ENCODE data around the gene CARHSP1.
"Not testable (repeated sequence)": the region's sequence is repeated elsewhere in the genome, so short reads cannot be mapped to it uniquely, and the experiment has no call there.

Gene CARHSP1

GRCh38 chr16:8869988-8870241 lies 1.1 kb upstream of the CARHSP1 start:
- peak overlapping the region; percentile 93 for H3K4me3 Mint-ChIP-seq
- H3K4me1 Mint-ChIP-seq (ENCODE audit: low read depth) = peaks cover 32% of the 10 kb centered on the region
- peaks cover 15% of the 10 kb centered on the region for H3K36me3 Mint-ChIP-seq (ENCODE audit: low read depth)
- H3K9me3 Mint-ChIP-seq; DNase-seq (ENCODE audit: low spot score); H3K27me3 Mint-ChIP-seq (ENCODE audit: low read depth): not testable (repeated sequence)
- H3K27ac Mint-ChIP-seq = peak overlapping the region; percentile 45

- Mint-ChIP-seq H3K27me3 (ENCODE audit: low read depth) (no peaks in the 10 kb centered on the region), H3K4me1 (ENCODE audit: low read depth) (peaks cover 30% of the 10 kb centered on the region), H3K27ac (peak overlapping the region; percentile 98), H3K9me3 (no peaks in the 10 kb centered on the region), H3K4me3 (peak overlapping the region; percentile 93), H3K36me3 (ENCODE audit: low read depth) (peaks cover 15% of the 10 kb centered on the region)
- no peak for DNase-seq (ENCODE audit: low spot score)
These were observed 594 bp upstream of the CARHSP1 start for GRCh38 chr16:8869212-8869987.

- peaks cover 15% of the 10 kb centered on the region for H3K36me3 Mint-ChIP-seq (ENCODE audit: low read depth)
- H3K27ac Mint-ChIP-seq = peak overlapping the region; percentile 91
- no peaks in the 10 kb centered on the region for H3K27me3 Mint-ChIP-seq (ENCODE audit: low read depth)
- H3K4me1 Mint-ChIP-seq (ENCODE audit: low read depth) = peaks cover 36% of the 10 kb centered on the region
- H3K9me3 Mint-ChIP-seq = no peaks in the 10 kb centered on the region
- peak overlapping the region; percentile 89 for H3K4me3 Mint-ChIP-seq
- DNase-seq (ENCODE audit: low spot score) = no peak
These were observed 832 bp downstream of the CARHSP1 start for GRCh38 chr16:8867932-8868415.

GRCh38 chr16:8867216-8867931 lies 1.4 kb downstream of the CARHSP1 start:
- Mint-ChIP-seq H3K36me3 (ENCODE audit: low read depth) (peaks cover 18% of the 10 kb centered on the region), H3K4me1 (ENCODE audit: low read depth) (peaks cover 36% of the 10 kb centered on the region), H3K9me3 (no peaks in the 10 kb centered on the region), H3K4me3 (peak overlapping the region; percentile 89), H3K27me3 (ENCODE audit: low read depth) (no peaks in the 10 kb centered on the region), H3K27ac (peak overlapping the region; percentile 91)
- no peak for DNase-seq (ENCODE audit: low spot score)

- Mint-ChIP-seq H3K36me3 (ENCODE audit: low read depth) (peaks cover 21% of the 10 kb centered on the region), H3K4me3 (peak overlapping the region; percentile 89), H3K27ac (peak overlapping the region; percentile 91), H3K4me1 (ENCODE audit: low read depth) (peaks cover 36% of the 10 kb centered on the region), H3K27me3 (ENCODE audit: low read depth) (no peaks in the 10 kb centered on the region), H3K9me3 (no peaks in the 10 kb centered on the region)
- DNase-seq (ENCODE audit: low spot score) = no peak
These were observed 2.0 kb downstream of the CARHSP1 start for GRCh38 chr16:8866884-8867215.

GRCh38 chr16:8866118-8866883 lies 2.5 kb downstream of the CARHSP1 start:
- H3K4me1 Mint-ChIP-seq (ENCODE audit: low read depth) = peaks cover 35% of the 10 kb centered on the region
- peak overlapping the region; percentile 82 for H3K27ac Mint-ChIP-seq

GRCh38 chr16:8865145-8865882 lies 3.5 kb downstream of the CARHSP1 start:
- H3K4me1 Mint-ChIP-seq (ENCODE audit: low read depth) = peaks cover 28% of the 10 kb centered on the region

More at GRCh38 chr16:8866118-8866883, 2.5 kb downstream of the CARHSP1 start:
- Mint-ChIP-seq H3K9me3 (no peaks in the 10 kb centered on the region), H3K36me3 (ENCODE audit: low read depth) (peaks cover 21% of the 10 kb centered on the region), H3K27me3 (ENCODE audit: low read depth) (no peaks in the 10 kb centered on the region), H3K4me3 (peak overlapping the region; percentile 82)
- DNase-seq (ENCODE audit: low spot score) = no peak

GRCh38 chr16:8864480-8865110 lies 4.2 kb downstream of the CARHSP1 start:
- no peaks in the 10 kb centered on the region for H3K9me3 Mint-ChIP-seq
- DNase-seq (ENCODE audit: low spot score) = no peak
- peaks cover 27% of the 10 kb centered on the region for H3K36me3 Mint-ChIP-seq (ENCODE audit: low read depth)
- peak overlapping the region; percentile 41 for H3K27ac Mint-ChIP-seq
- peaks cover 28% of the 10 kb centered on the region for H3K4me1 Mint-ChIP-seq (ENCODE audit: low read depth)
- peak overlapping the region; percentile 7 for H3K4me3 Mint-ChIP-seq
- H3K27me3 Mint-ChIP-seq (ENCODE audit: low read depth) = no peaks in the 10 kb centered on the region

More at GRCh38 chr16:8865145-8865882, 3.5 kb downstream of the CARHSP1 start:
- Mint-ChIP-seq H3K36me3 (ENCODE audit: low read depth) (peaks cover 23% of the 10 kb centered on the region), H3K27ac (peak overlapping the region; percentile 41), H3K4me3 (peak overlapping the region; percentile 32), H3K9me3 (no peaks in the 10 kb centered on the region), H3K27me3 (ENCODE audit: low read depth) (no peaks in the 10 kb centered on the region)
- DNase-seq (ENCODE audit: low spot score) = no peak

GRCh38 chr16:8863594-8864424 lies 5.0 kb downstream of the CARHSP1 start:
- Mint-ChIP-seq H3K4me1 (ENCODE audit: low read depth) (peaks cover 26% of the 10 kb centered on the region), H3K27ac (peak overlapping the region; percentile 28), H3K27me3 (ENCODE audit: low read depth) (no peaks in the 10 kb centered on the region), H3K4me3 (peak overlapping the region; percentile 7), H3K9me3 (no peaks in the 10 kb centered on the region), H3K36me3 (ENCODE audit: low read depth) (peaks cover 28% of the 10 kb centered on the region)
- DNase-seq (ENCODE audit: low spot score) = no peak

GRCh38 chr16:8862309-8863130 lies 6.3 kb downstream of the CARHSP1 start:
- Mint-ChIP-seq H3K27ac (peak overlapping the region; percentile 23), H3K4me3 (no peak overlapping the region), H3K36me3 (ENCODE audit: low read depth) (peaks cover 31% of the 10 kb centered on the region), H3K9me3 (no peaks in the 10 kb centered on the region), H3K27me3 (ENCODE audit: low read depth) (no peaks in the 10 kb centered on the region), H3K4me1 (ENCODE audit: low read depth) (peaks cover 26% of the 10 kb centered on the region)
- DNase-seq (ENCODE audit: low spot score) = no peak

- Mint-ChIP-seq H3K4me1 (ENCODE audit: low read depth) (peaks cover 22% of the 10 kb centered on the region), H3K36me3 (ENCODE audit: low read depth) (peaks cover 29% of the 10 kb centered on the region), H3K4me3 (no peak overlapping the region), H3K27me3 (ENCODE audit: low read depth) (no peaks in the 10 kb centered on the region), H3K27ac (peak overlapping the region; percentile 23), H3K9me3 (no peaks in the 10 kb centered on the region)
- DNase-seq (ENCODE audit: low spot score) = no peak
These were observed 7.1 kb downstream of the CARHSP1 start for GRCh38 chr16:8861563-8862308.

All from T-helper 2 cell treated with Interferon-gamma antibody and Interleukin-4, amounts not matched to agents 5 μg/mL and 100 μg/mL, for 36 hours (primary cell).